ENCODE measurements around the gene MRPL37. TPM values are rescaled to one million over a fixed set of nuclear protein-coding genes. Genes with fewer than 3 reads are reported as not detected.

Gene MRPL37
- total and polyA plus RNA-seq, 2 of the 4 experiments (the other 2 are of a cell fraction): 42.8 to 132 TPM

- Histone ChIP-seq H3K9me3 (ENCODE audit: control insufficient read depth, insufficient read depth, low read length) (no peaks in the 10 kb centered on the region), H3K36me3 (ENCODE audit: control insufficient read depth, insufficient read depth, low read length) (peaks cover 73% of the 10 kb centered on the region), H3K56ac (ENCODE audit: extremely low read depth, insufficient read depth, low read length) (no peak overlapping the region), H3K9ac (ENCODE audit: low read depth, low read length) (no peak overlapping the region), H4K8ac (ENCODE audit: low read depth in 2 of 2, low read length in 2 of 2) (no peak overlapping the region), H3K27me3 (ENCODE audit: control insufficient read depth, insufficient read depth, low read length) (no peaks in the 10 kb centered on the region), H3K14ac (replicated peaks; ENCODE audit: low read depth, low read length) (no peak overlapping the region), H4K5ac (ENCODE audit: low read depth, low read length) (no peak overlapping the region), H2BK120ac (ENCODE audit: low read depth, low read length) (no peak overlapping the region), H4K91ac (ENCODE audit: insufficient read depth, low read depth, low read length) (no peak overlapping the region), H4K20me1 (ENCODE audit: insufficient read depth, low read length) (no peaks in the 10 kb centered on the region), H2BK15ac (ENCODE audit: low read depth, low read length) (no peak overlapping the region), H2AK5ac (ENCODE audit: low read depth, low read length) (no peak overlapping the region), H3K4ac (ENCODE audit: low read depth, low read length) (no peak overlapping the region), H3K18ac (ENCODE audit: low read depth, low read length) (no peak overlapping the region), H3K4me3 (ENCODE audit: insufficient read depth, low read depth, low read length) (no peak overlapping the region), H3K23ac (ENCODE audit: low read depth, low read length) (no peak overlapping the region), H3K4me1 (ENCODE audit: control insufficient read depth, insufficient read depth, low read length) (no peaks in the 10 kb centered on the region), H2BK5ac (ENCODE audit: low read depth, low read length, poor library complexity, severe bottlenecking) (no peak overlapping the region), H3K27ac (ENCODE audit: insufficient read depth, low read length) (no peak overlapping the region), H2AFZ (replicated peaks; ENCODE audit: low read length, poor library complexity) (no peak overlapping the region), H2AK9ac (replicated peaks; ENCODE audit: low read depth, low read length, poor library complexity) (no peak overlapping the region), H3K79me1 (ENCODE audit: low read depth in 1 of 2, low read length in 2 of 2) (peaks cover 4% of the 10 kb centered on the region in 2 experiments; a peak in 2 of 4 replicates), H3K9me1 (ENCODE audit: insufficient read depth, low read length) (peaks cover 11% of the 10 kb centered on the region; the same call in 1 of the 2 replicates), H3K4me2 (ENCODE audit: low read depth, low read length) (no peak overlapping the region), H2BK20ac (ENCODE audit: low read depth, low read length) (no peak overlapping the region)
- ChIA-PET POLR2A (ENCODE audit: unreplicated experiment) (no interaction called here), CTCF (no interaction called here)
- ATAC-seq (ENCODE audit: low read depth) (no peak), DNase-seq (no peak)
- no peak for TF ChIP-seq RFX5 (IDR thresholded peaks at IDR 0.05; ENCODE audit: low read depth, low read length)
- TF ChIP-seq MXI1 (IDR thresholded peaks at IDR 0.05; ENCODE audit: borderline replicate concordance, low read depth, low read length): no peak
- no peak for TF ChIP-seq CTCF (conservative IDR thresholded peaks at IDR 0.05; ENCODE audit: low read depth, low read length)
- TF ChIP-seq CEBPB (IDR thresholded peaks at IDR 0.05; ENCODE audit: low read depth, low read length): no peak
- no peak for TF ChIP-seq POLR2A (IDR thresholded peaks at IDR 0.05; ENCODE audit: low read depth, low read length)
- TF ChIP-seq USF2 (IDR thresholded peaks at IDR 0.05; ENCODE audit: low read depth, low read length): no peak
- no peak for TF ChIP-seq ELK1 (IDR thresholded peaks at IDR 0.05; ENCODE audit: borderline replicate concordance, low read depth, low read length)
- TF ChIP-seq SMC3 (IDR thresholded peaks at IDR 0.05; ENCODE audit: low read depth, low read length): no peak
- TF ChIP-seq CHD1 (IDR thresholded peaks at IDR 0.05; ENCODE audit: low read depth, low read length): no peak
- TF ChIP-seq RCOR1 (IDR thresholded peaks at IDR 0.05; ENCODE audit: insufficient replicate concordance, low read length): no peak
- no peak for TF ChIP-seq RAD21 (IDR thresholded peaks at IDR 0.05; ENCODE audit: low read length)
- no peak for TF ChIP-seq BHLHE40 (IDR thresholded peaks at IDR 0.05; ENCODE audit: low read depth, low read length)
- no peak for TF ChIP-seq FOS (IDR thresholded peaks at IDR 0.05; ENCODE audit: low read depth, low read length)
- TF ChIP-seq MAZ (IDR thresholded peaks at IDR 0.05; ENCODE audit: borderline replicate concordance, low read depth, low read length): no peak
- no peak for TF ChIP-seq NFE2L2 (IDR thresholded peaks at IDR 0.05; ENCODE audit: low read depth, low read length)
- no peak for TF ChIP-seq MAFK (IDR thresholded peaks at IDR 0.05; ENCODE audit: low read depth, low read length)
- dilution Hi-C loops (cut with HindIII; ENCODE audit: low sequenced_read_pairs, unreplicated experiment) (no loop called here), in situ Hi-C loops (cut with MboI; ENCODE audit: low sequenced_read_pairs) (no loop called here), intact Hi-C loops (cut with micrococcal nuclease) (no loop called here)
- no TSS peak for BruUV-seq (replicated peaks)
- 83% methylated on average over 1 of the region's 12 CpGs; no CpG with 5 or more reads in 1 of the 2 experiments for WGBS, 2 experiments (ENCODE audit: extremely low coverage in 2 of 2, insufficient read length in 1 of 2)
Measured at GRCh38 chr1:54240741-54241335, 40.9 kb downstream of the MRPL37 start.

Measured in IMR-90 (cell line).